ENCODE data around the gene ARAP2.

- TF ChIP-seq, protein P1, sequence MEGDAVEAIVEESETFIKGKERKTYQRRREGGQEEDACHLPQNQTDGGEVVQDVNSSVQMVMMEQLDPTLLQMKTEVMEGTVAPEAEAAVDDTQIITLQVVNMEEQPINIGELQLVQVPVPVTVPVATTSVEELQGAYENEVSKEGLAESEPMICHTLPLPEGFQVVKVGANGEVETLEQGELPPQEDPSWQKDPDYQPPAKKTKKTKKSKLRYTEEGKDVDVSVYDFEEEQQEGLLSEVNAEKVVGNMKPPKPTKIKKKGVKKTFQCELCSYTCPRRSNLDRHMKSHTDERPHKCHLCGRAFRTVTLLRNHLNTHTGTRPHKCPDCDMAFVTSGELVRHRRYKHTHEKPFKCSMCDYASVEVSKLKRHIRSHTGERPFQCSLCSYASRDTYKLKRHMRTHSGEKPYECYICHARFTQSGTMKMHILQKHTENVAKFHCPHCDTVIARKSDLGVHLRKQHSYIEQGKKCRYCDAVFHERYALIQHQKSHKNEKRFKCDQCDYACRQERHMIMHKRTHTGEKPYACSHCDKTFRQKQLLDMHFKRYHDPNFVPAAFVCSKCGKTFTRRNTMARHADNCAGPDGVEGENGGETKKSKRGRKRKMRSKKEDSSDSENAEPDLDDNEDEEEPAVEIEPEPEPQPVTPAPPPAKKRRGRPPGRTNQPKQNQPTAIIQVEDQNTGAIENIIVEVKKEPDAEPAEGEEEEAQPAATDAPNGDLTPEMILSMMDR (IDR thresholded peaks at IDR 0.05 in 8 of 11, conservative IDR thresholded peaks at IDR 0.05 in 3 of 11) = no peak
- no peak for TF ChIP-seq POLR2A (IDR thresholded peaks at IDR 0.05)
Observed at GRCh38 chr4:36152735-36153134, 91.6 kb downstream of the ARAP2 start.

All from spleen (tissue), 7 donors.